Measurements from ENCODE around the gene TBC1D21.
A peak's percentile ranks its signal among the peaks of the same experiment; 100 is the strongest.

Gene TBC1D21

GRCh38 chr15:73901126-73901810, 27.9 kb downstream of the TBC1D21 start:
- H3K4me3 ChIP-seq (replicated peaks in 1 of 2; ENCODE audit: low read depth in 2 of 2, low read length in 2 of 2) = no peak overlapping the region
- DNase-seq (ENCODE audit: low read depth in 2 of 2) = no peak
- TF ChIP-seq CTCF (IDR thresholded peaks at IDR 0.05; ENCODE audit: low read depth, low read length) = no peak

- no peak for DNase-seq (ENCODE audit: low read depth in 2 of 2)
- H3K4me3 ChIP-seq (replicated peaks in 1 of 2; ENCODE audit: low read depth in 2 of 2, low read length in 2 of 2) = no peak overlapping the region
- TF ChIP-seq CTCF (IDR thresholded peaks at IDR 0.05; ENCODE audit: low read depth, low read length) = no peak
Measured at GRCh38 chr15:73902121-73903020, 29.0 kb downstream of the TBC1D21 start.

- no peak for DNase-seq (ENCODE audit: low read depth in 2 of 2)
- no peak overlapping the region for H3K4me3 ChIP-seq (replicated peaks in 1 of 2; ENCODE audit: low read depth in 2 of 2, low read length in 2 of 2)
- no peak for TF ChIP-seq CTCF (IDR thresholded peaks at IDR 0.05; ENCODE audit: low read depth, low read length)
Measured at GRCh38 chr15:73904026-73904815, 30.9 kb downstream of the TBC1D21 start.

- TF ChIP-seq CTCF (IDR thresholded peaks at IDR 0.05; ENCODE audit: low read depth, low read length) = no peak
- no peak for DNase-seq (ENCODE audit: low read depth in 2 of 2)
- H3K4me3 ChIP-seq (replicated peaks in 1 of 2; ENCODE audit: low read depth in 2 of 2, low read length in 2 of 2) = no peak overlapping the region
Measured at GRCh38 chr15:73905225-73905827, 32.0 kb downstream of the TBC1D21 start.

- no peak for TF ChIP-seq CTCF (IDR thresholded peaks at IDR 0.05; ENCODE audit: low read depth, low read length)
- H3K4me3 ChIP-seq (replicated peaks in 1 of 2; ENCODE audit: low read depth in 2 of 2, low read length in 2 of 2) = no peak overlapping the region
- DNase-seq (ENCODE audit: low read depth in 2 of 2) = peak; percentile 26 to 47
Measured at GRCh38 chr15:73906346-73907034, 33.1 kb downstream of the TBC1D21 start.

- H3K4me3 ChIP-seq (replicated peaks in 1 of 2; ENCODE audit: low read depth in 2 of 2, low read length in 2 of 2) = no peak overlapping the region
- no peak for DNase-seq (ENCODE audit: low read depth in 2 of 2)
- no peak for TF ChIP-seq CTCF (IDR thresholded peaks at IDR 0.05; ENCODE audit: low read depth, low read length)
Measured at GRCh38 chr15:73907035-73907408, 33.7 kb downstream of the TBC1D21 start.
